HG03460 (cell line): ENCODE measurements around the gene ERC2.

Experiments used
- ATAC-seq: cut with Tn5 transposase; IDR thresholded peaks from one replicate; pipeline ENCODE4 v1.9.1; 2021; ENCODE audit not compliant: unreplicated experiment

Gene ERC2

GRCh38 chr3:56369914-56370313, 98.4 kb downstream of the ERC2 start:
- no peak for ATAC-seq

- ATAC-seq = no peak
These were observed 99.4 kb downstream of the ERC2 start for GRCh38 chr3:56368846-56369245.

- no peak for ATAC-seq
These were observed 101.6 kb downstream of the ERC2 start for GRCh38 chr3:56366641-56367162.

DNA sequence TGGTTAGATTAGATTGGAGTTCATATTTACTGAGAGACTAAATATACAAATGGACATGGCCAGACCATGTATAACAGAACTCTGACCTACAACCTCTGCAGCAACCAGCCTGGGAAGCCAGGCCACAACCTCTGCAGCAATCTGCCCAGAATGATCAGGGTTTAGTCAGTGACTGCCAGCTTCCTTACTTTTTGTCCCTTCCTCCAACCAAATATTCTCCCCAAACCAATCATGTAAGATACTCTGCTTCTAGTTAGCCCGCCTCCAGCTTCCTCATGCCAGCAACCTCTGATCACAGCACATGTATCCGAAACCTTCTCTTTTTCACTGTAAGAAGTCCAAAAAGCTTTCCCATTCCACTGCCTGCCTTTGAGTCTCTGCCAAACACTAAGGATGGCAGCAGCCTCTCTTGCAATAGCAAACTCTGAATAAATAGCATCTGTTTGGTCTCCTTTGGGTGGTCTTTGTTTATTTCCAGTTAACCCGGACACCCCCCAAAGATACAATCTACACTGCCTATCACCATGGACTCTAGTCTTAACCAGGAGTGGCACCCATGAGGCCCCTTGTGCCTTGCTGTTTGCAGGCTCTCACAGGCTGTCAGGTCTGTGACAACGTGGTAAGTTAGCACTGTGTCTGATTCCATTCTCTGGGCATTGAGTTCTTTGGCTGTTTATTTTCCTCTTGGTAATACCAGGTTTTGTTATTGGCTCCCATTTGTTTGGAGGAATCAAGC, 102.2 kb downstream of the ERC2 start:
- no peak for ATAC-seq

GRCh38 chr3:56364665-56365064, 103.6 kb downstream of the ERC2 start:
- ATAC-seq = no peak

DNA sequence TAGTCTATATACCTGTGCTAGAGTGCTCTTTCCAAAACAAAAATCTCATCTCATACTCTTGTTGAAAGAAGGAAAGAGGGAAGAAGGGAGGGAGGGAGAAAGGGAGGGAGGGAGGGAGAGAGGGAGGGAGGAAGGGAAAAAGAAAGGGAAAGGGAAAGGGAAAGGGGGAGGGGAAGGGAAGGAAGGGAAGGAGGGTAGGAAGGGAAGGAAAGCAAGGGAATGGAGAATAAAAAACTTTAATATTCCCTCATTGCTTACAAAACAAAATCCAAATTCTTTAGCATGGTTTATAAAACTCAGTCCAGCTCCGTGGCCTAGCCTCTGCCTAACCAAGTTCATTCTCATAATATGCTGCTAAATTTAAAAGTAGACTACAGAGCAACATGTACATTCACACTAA, 104.5 kb downstream of the ERC2 start:
- no peak for ATAC-seq

DNA sequence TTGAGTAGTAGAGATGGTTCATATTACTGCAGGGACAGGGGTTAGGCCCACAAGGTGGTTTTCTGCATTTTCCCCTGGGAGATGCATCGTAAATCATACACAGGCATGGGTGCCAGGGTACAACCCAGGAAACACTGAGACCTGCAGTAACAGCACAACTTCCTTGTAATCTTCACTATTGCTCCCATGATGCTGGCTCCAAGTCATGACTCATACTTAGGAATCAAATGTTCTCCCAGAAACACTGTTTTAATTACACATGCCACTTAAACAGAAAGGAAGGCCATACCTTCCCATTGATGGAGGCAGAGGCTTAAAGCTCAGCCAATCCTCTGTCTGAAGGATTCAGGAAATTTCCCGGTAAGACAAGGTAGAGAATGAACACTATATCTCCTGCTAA, 106.5 kb downstream of the ERC2 start:
- ATAC-seq = no peak

DNA sequence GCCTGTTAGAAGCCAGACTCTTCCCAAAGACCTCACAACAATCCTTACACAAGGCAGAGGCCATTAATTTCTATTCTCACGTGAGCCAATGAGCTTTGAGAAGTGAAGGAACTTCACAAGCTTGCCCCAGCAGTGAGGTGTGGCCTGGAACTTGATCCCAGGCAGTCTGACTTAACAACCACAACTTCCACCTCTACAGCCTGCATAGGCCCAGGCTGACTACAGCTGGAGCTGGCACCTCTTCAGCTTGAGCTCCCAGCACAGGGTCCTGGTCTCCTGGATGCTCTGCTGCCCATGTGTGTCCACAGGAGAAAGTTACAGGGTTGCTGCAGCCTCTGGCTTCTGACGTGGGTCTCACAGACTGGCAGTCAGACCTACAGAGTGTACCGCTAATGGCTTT, 111.0 kb downstream of the ERC2 start:
- ATAC-seq = no peak

DNA sequence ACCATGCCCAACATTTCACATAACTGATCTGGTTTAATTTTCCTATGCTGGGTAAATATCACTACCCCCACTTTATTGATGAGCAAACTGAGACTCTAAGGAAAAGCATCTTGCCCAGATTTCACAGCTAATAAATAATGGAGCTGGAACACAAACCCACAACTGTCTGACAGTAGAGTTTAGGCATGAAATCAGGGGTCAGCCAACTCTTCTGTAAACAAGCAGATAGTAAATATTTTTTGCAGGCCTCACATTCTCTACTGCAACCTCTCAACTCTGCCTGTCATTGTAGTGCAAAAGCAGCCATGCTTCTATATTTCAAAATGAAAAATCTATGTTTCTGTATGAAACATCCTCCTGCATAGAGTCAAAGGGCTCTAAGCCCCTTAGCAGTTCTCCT, 111.5 kb downstream of the ERC2 start:
- ATAC-seq = no peak

GRCh38 chr3:56355570-56356185, 112.6 kb downstream of the ERC2 start:
- ATAC-seq = no peak

DNA sequence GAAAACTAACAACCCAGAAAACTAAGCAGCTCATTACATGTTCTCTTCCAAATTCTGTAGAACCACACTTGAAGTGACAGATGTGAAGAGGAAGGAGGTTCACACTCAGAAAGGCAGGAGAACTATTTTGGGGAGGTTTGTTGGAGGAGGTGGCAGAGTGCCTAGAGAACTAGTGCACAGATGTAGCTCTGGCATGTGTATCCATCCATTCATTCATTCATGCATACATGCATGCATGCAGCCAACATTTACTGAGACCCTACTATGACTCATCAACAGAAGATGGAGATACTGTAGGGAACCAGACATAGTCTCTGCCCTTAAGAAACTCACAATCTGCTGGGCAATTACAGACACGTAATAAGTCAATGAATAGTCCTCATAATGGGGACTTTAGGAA, 116.7 kb downstream of the ERC2 start:
- no peak for ATAC-seq

GRCh38 chr3:56347219-56347871, 120.9 kb downstream of the ERC2 start:
- no peak for ATAC-seq

GRCh38 chr3:56342475-56342874, 125.8 kb downstream of the ERC2 start:
- ATAC-seq = no peak

DNA sequence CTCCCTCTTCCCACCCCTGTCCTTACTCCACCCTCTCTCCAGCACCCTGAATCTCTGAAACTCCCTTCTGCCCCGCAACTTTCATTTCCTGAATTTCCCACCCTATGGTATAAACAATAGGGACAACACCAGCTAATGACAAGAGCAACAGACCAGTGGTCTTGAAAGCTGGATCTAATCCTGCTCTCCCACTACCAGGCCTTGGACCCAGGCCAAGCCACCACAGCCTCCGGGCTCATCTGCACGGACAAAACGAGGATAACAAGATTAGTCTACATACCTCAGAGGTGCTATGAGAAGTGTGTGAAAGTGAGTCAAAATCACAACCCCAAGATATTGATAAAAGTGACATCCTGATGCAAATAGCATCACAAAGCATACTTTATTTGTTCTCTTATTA, 128.6 kb downstream of the ERC2 start:
- no peak for ATAC-seq

GRCh38 chr3:56339244-56339643, 129.0 kb downstream of the ERC2 start:
- no peak for ATAC-seq

GRCh38 chr3:56336023-56336422, 132.2 kb downstream of the ERC2 start:
- ATAC-seq = no peak

DNA sequence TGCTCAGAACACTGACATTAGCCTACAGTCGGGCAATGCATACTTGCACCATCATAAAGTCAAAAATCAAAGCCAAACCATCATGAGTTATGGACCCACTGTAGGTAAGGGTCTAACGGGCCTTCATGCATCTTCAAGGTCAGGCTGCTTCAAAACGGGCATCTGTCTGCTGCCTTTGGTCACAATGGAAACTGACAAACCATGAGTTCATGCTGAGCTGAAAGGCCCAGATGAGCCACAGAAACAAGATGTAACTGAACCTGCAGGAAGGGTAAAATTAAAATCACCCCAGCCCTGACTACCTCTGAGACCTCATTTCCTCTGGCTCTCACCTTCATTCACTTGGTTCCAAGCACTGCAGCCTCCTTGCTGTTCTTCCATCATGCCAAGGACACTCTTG, 143.8 kb downstream of the ERC2 start:
- no peak for ATAC-seq

DNA sequence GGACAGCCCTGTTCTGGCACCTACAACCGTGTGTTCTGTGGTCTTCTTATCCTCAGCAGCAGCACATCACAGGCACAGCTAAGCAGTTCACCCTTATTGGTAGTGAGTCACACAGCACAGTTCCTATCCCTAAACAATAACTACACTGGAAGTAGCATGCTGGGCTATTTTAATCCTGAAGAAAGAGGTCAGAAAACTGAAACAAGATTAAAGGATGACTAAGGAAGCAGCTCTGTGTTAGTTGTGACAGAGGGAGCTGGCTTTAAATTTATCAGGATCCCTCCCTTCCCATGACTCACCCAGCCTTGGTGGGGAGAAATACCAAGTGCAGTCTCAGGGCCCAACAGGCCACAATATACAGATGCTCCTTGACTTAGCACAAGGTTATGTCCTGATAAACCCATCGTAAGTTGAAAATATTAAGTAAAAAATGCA, 144.3 kb downstream of the ERC2 start:
- ATAC-seq = no peak

- ATAC-seq = no peak
These were observed 145.4 kb downstream of the ERC2 start for GRCh38 chr3:56322862-56323261.

DNA sequence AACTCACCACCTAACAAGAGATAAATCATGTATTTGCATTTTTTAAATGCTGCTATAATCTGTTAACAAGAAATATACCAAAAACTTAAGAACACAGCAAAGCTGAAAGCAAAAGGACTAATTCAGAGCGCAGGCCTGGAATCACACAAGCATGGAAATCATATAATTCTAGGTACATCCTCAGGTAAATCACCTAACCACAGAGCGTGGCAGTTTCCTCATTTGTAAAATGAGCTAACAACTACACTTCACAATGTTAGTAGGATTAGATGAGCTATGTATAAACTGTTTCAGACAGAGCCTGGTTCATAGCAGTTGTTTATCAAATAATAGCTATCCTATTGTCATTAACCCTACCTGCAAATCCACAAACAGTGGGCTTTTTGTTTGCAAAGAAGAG, 146.4 kb downstream of the ERC2 start:
- no peak for ATAC-seq

- no peak for ATAC-seq
These were observed 146.9 kb downstream of the ERC2 start for GRCh38 chr3:56321383-56321782.

- no peak for ATAC-seq
These were observed 147.4 kb downstream of the ERC2 start for GRCh38 chr3:56320883-56321282.
